IMR-90 (cell line): Measurements from ENCODE around the gene ATG10. TPM values are rescaled to one million over a fixed set of nuclear protein-coding genes. Genes with fewer than 3 reads are reported as not detected.

Experiments used
- ATAC-seq: fragments of 200-7000 bp; cut with Tn5 transposase; 2 replicates; pipeline ENCODE4 v1.9.1; 2020; ENCODE audit warnings: low read depth, mild to moderate bottlenecking, moderate library complexity
- Bru-seq: library from RNA; stranded (reverse); fragments of 400-500 nt; gene quantifications from one replicate; lab custom pipeline; 2021; lab: Mats Ljungman, UMichigan
- BruChase-seq, 2 experiments: library from RNA; stranded (reverse); fragments of 400-500 nt; gene quantifications; one replicate each; lab custom pipeline; 2021; lab: Mats Ljungman, UMichigan
- BruUV-seq: library from RNA; stranded (reverse); fragments of 400-500 nt; replicated peaks from 2 replicates; lab custom pipeline; 2021; lab: Mats Ljungman, UMichigan
- CTCF ChIA-PET: fragments of 300-600 bp; formaldehyde crosslinking; extraction: SDS; loops from one replicate; lab custom pipeline; 2021; ENCODE audit warnings: antibody characterized with exemption; lab: Yijun Ruan, JAX
- POLR2A ChIA-PET: fragments of 300-600 bp; sonication (Branson Sonifier 250); formaldehyde crosslinking; loops from one replicate; lab custom pipeline; 2022; ENCODE audit warnings: antibody characterized with exemption; ENCODE audit not compliant: unreplicated experiment; lab: Charles Lee
- DNase-seq: peaks from one replicate; pipeline ENCODE4 v3.0.0; 2013
- H2AFZ ChIP-seq: replicated peaks from 2 replicates; pipeline ENCODE3; 2013; ENCODE audit warnings: low read length, mild to moderate bottlenecking; ENCODE audit not compliant: poor library complexity
- H2AK5ac ChIP-seq: 2 replicates; pipeline ENCODE4 v1.6.1; 2013; ENCODE audit warnings: low read depth, low read length, inconsistent platforms
- H2AK9ac ChIP-seq: replicated peaks from 2 replicates; pipeline ENCODE3; 2013; ENCODE audit warnings: mild to moderate bottlenecking, low read depth, low read length, moderate library complexity; ENCODE audit not compliant: poor library complexity
- H2BK120ac ChIP-seq: 2 replicates; pipeline ENCODE4 v1.6.1; 2013; ENCODE audit warnings: low read depth, low read length, inconsistent platforms
- H2BK15ac ChIP-seq: 3 replicates; pipeline ENCODE4 v1.6.1; 2013; ENCODE audit warnings: low read depth, low read length, inconsistent platforms
- H2BK20ac ChIP-seq: 2 replicates; pipeline ENCODE4 v1.6.1; 2013; ENCODE audit warnings: low read depth, mild to moderate bottlenecking, inconsistent platforms, low read length, moderate library complexity
- H2BK5ac ChIP-seq: 2 replicates; pipeline ENCODE4 v1.6.1; 2013; ENCODE audit warnings: mild to moderate bottlenecking, low read depth, low read length, inconsistent platforms; ENCODE audit not compliant: poor library complexity, severe bottlenecking
- H3K14ac ChIP-seq: replicated peaks from 2 replicates; pipeline ENCODE4 v1.6.1; 2013; ENCODE audit warnings: low read depth, low read length, inconsistent platforms
- H3K18ac ChIP-seq: 2 replicates; pipeline ENCODE4 v1.6.1; 2013; ENCODE audit warnings: low read depth, low read length, control low read depth
- H3K23ac ChIP-seq: 2 replicates; pipeline ENCODE4 v1.6.1; 2013; ENCODE audit warnings: low read depth, low read length, inconsistent platforms
- H3K27ac ChIP-seq: 2 replicates; pipeline ENCODE4 v1.5.1; 2013; ENCODE audit warnings: mild to moderate bottlenecking, control low read depth, low read length; ENCODE audit not compliant: insufficient read depth
- H3K27me3 ChIP-seq: 2 replicates; pipeline ENCODE4 v1.6.1; 2013; ENCODE audit warnings: low read length; ENCODE audit not compliant: control insufficient read depth, insufficient read depth
- H3K36me3 ChIP-seq: 2 replicates; pipeline ENCODE4 v1.6.1; 2013; ENCODE audit warnings: low read length, mixed read lengths; ENCODE audit not compliant: control insufficient read depth, insufficient read depth
- H3K4ac ChIP-seq: 2 replicates; pipeline ENCODE4 v1.6.1; 2013; ENCODE audit warnings: low read depth, low read length, inconsistent platforms
- H3K4me1 ChIP-seq: 2 replicates; pipeline ENCODE4 v1.6.1; 2013; ENCODE audit warnings: low read length, mixed read lengths; ENCODE audit not compliant: control insufficient read depth, insufficient read depth
- H3K4me2 ChIP-seq: 2 replicates; pipeline ENCODE4 v1.6.1; 2013; ENCODE audit warnings: low read depth, mild to moderate bottlenecking, control low read depth, low read length, moderate library complexity
- H3K4me3 ChIP-seq: 2 replicates; pipeline ENCODE4 v1.5.1; 2013; ENCODE audit warnings: low read depth, mild to moderate bottlenecking, control low read depth, low read length, moderate library complexity; ENCODE audit not compliant: insufficient read depth
- H3K56ac ChIP-seq: 2 replicates; pipeline ENCODE4 v1.6.1; 2013; ENCODE audit warnings: low read length, inconsistent platforms; ENCODE audit not compliant: insufficient read depth; ENCODE audit errors: extremely low read depth
- H3K79me1 ChIP-seq, 2 experiments: 2 replicates each; pipeline ENCODE4 v1.6.1; 2013; ENCODE audit warnings: low read length in 2 of 2, inconsistent platforms in 1 of 2, low read depth in 1 of 2
- H3K9ac ChIP-seq: 2 replicates; pipeline ENCODE4 v1.6.1; 2013; ENCODE audit warnings: low read depth, low read length, control low read depth
- H3K9me1 ChIP-seq: 2 replicates; pipeline ENCODE4 v1.6.1; 2013; ENCODE audit warnings: low read length, inconsistent platforms; ENCODE audit not compliant: insufficient read depth
- H3K9me3 ChIP-seq: 2 replicates; pipeline ENCODE4 v1.6.1; 2013; ENCODE audit warnings: low read length; ENCODE audit not compliant: control insufficient read depth, insufficient read depth
- H4K20me1 ChIP-seq: 2 replicates; pipeline ENCODE4 v1.6.1; 2013; ENCODE audit warnings: low read length, inconsistent platforms; ENCODE audit not compliant: insufficient read depth
- H4K5ac ChIP-seq: 2 replicates; pipeline ENCODE4 v1.6.1; 2013; ENCODE audit warnings: mild to moderate bottlenecking, low read depth, low read length, control low read depth
- H4K8ac ChIP-seq, 2 experiments: 2 replicates each; pipeline ENCODE4 v1.6.1; 2013; ENCODE audit warnings: low read depth in 2 of 2, low read length in 2 of 2, control low read depth in 1 of 2, inconsistent platforms in 1 of 2
- H4K91ac ChIP-seq: 2 replicates; pipeline ENCODE4 v1.6.1; 2013; ENCODE audit warnings: low read depth, low read length, inconsistent platforms; ENCODE audit not compliant: insufficient read depth
- BHLHE40 ChIP-seq: fragments of 150-350 bp; IDR thresholded peaks from 2 replicates; pipeline ENCODE4 v1.6.1; 2016; ENCODE audit warnings: mild to moderate bottlenecking, low read depth, low read length
- MAZ ChIP-seq: IDR thresholded peaks from 2 replicates; pipeline ENCODE4 v1.6.1; 2012; ENCODE audit warnings: low read depth, mild to moderate bottlenecking, low read length, improper control_type of control experiment, moderate library complexity, borderline replicate concordance
- MXI1 ChIP-seq: IDR thresholded peaks from 2 replicates; pipeline ENCODE4 v1.6.1; 2012; ENCODE audit warnings: low read depth, mild to moderate bottlenecking, low read length, moderate library complexity, borderline replicate concordance
- POLR2A ChIP-seq: IDR thresholded peaks from 2 replicates; pipeline ENCODE4 v1.6.1; 2012; ENCODE audit warnings: mild to moderate bottlenecking, low read depth, low read length
- SMC3 ChIP-seq: fragments of 150-350 bp; IDR thresholded peaks from 2 replicates; pipeline ENCODE4 v1.6.1; 2016; ENCODE audit warnings: low read depth, mild to moderate bottlenecking, antibody characterized with exemption, low read length, moderate library complexity
- USF2 ChIP-seq: fragments of 150-350 bp; IDR thresholded peaks from 2 replicates; pipeline ENCODE4 v1.6.1; 2017; ENCODE audit warnings: mild to moderate bottlenecking, antibody characterized with exemption, low read length, low read depth
- WGBS, 2 experiments: methylation state at CpG; one replicate each; pipeline versions ENCODE4 v1.1.5 to v1.1.7; 2013; ENCODE audit warnings: missing lambda C conversion rate in 2 of 2; ENCODE audit not compliant: insufficient read length in 1 of 2; ENCODE audit errors: extremely low coverage in 2 of 2; 5-methylcytosine and 5-hydroxymethylcytosine counted together
- dilution Hi-C: fragments of 300-500 bp; cut with HindIII; formaldehyde crosslinking; loops from one replicate; pipeline ENCODE4 v1.14.3; 2018; ENCODE audit warnings: low sequenced_read_pairs; ENCODE audit not compliant: unreplicated experiment
- in situ Hi-C: fragments of 300-500 bp; cut with MboI; formaldehyde crosslinking; loops from 3 replicates; pipeline ENCODE4 v1.14.3; 2019; ENCODE audit warnings: low sequenced_read_pairs, inconsistent platforms, mixed read lengths
- intact Hi-C: fragments of 100-400 bp; cut with micrococcal nuclease; formaldehyde crosslinking; loops from 2 replicates; pipeline ENCODE4 v1.10.0; 2022
- long read RNA-seq: library from polyadenylated mRNA; unstranded; transcript quantifications from one replicate; pipeline ENCODE4 v2.0.0, GENCODE V29; 2021; ENCODE audit not compliant: unreplicated experiment
- polyA plus RNA-seq, 3 experiments: library from polyadenylated mRNA; depleted of rRNA; stranded (reverse); fragments of >200 nt; gene quantifications; 2 replicates each; pipeline ENCODE4 v1.2.3, GENCODE V29; 2012; ENCODE audit warnings: low replicate concordance in 1 of 3
- total RNA-seq: library from RNA; depleted of rRNA; stranded (reverse); fragments of >200 nt; gene quantifications from 2 replicates; pipeline ENCODE4 v1.2.3, GENCODE V29; 2012; rRNA removed

The ATG10 gene
- 8.1 and 12.2 TPM in 2 replicates for total RNA-seq
- 2.5 and 3.4 TPM in 2 replicates for polyA plus RNA-seq (2012; rRNA removed)
- polyA plus RNA-seq (2012; cell fraction: cytosol; rRNA removed): 0.85 and 0.93 TPM in 2 replicates
- polyA plus RNA-seq (2012; cell fraction: nucleus; rRNA removed; ENCODE audit: low replicate concordance): 0.39 and 2.3 TPM in 2 replicates
- percentile 61 among the genes with signal in this experiment for Bru-seq, nascent RNA
- percentile 57 among the genes with signal in this experiment for BruChase-seq, experiment 1, labeled RNA remaining after a 6-hour chase
- BruChase-seq, experiment 2, labeled RNA remaining after a 2-hour chase: percentile 56 among the genes with signal in this experiment
- long read RNA-seq, partial matches to known transcripts: 1 of 12 reads
- long read RNA-seq, other reads (novel, unspliced or antisense): 6 of 12 reads

- Histone ChIP-seq H3K4me2 (peak within 1 kb of the TSS; percentile 97), H3K9me3 (no peaks in the 10 kb centered on the region), H2BK5ac (peak within 1 kb of the TSS; percentile 99), H4K91ac (peak within 1 kb of the TSS; percentile 97), H3K79me1 (peaks cover 3 to 5% of the 10 kb centered on the region in 2 experiments; a peak in 1 of 4 replicates), H2BK15ac (peak within 1 kb of the TSS; percentile 59; the same call in 1 of the 3 replicates), H3K18ac (peak within 1 kb of the TSS; percentile 99), H3K9ac (peak within 1 kb of the TSS; percentile 96), H2AFZ (peak within 1 kb of the TSS; percentile 100), H3K4me3 (peak within 1 kb of the TSS; percentile 99), H4K20me1 (no peaks in the 10 kb centered on the region; the same call in 1 of the 2 replicates), H3K27me3 (no peaks in the 10 kb centered on the region), H4K8ac (peak within 1 kb of the TSS; percentile 81 to 100), H3K4me1 (no peaks in the 10 kb centered on the region), H3K14ac (peak within 1 kb of the TSS; percentile 98), H3K9me1 (no peaks in the 10 kb centered on the region; the same call in 1 of the 2 replicates), H2BK20ac (peak within 1 kb of the TSS; percentile 86), H2AK9ac (peak within 1 kb of the TSS; percentile 93), H4K5ac (peak within 1 kb of the TSS; percentile 100), H2AK5ac (peak within 1 kb of the TSS; percentile 41; the same call in 1 of the 2 replicates), H3K4ac (peak within 1 kb of the TSS; percentile 98), H3K56ac (peak within 1 kb of the TSS; percentile 94), H3K27ac (peak within 1 kb of the TSS; percentile 98), H3K23ac (peak within 1 kb of the TSS; percentile 99), H3K36me3 (peaks cover 1% of the 10 kb centered on the region; the same call in 1 of the 2 replicates), H2BK120ac (peak within 1 kb of the TSS; percentile 95)
- dilution Hi-C loops (no loop called here), in situ Hi-C loops (no loop called here), intact Hi-C loops (loop anchor here (1.0 to 2.0 kb wide), 3 partner anchors 121 to 221 kb away; partner anchors contain the start of gene SSBP2)
- TF ChIP-seq SMC3: no peak
- no peak for TF ChIP-seq BHLHE40
- TF ChIP-seq USF2: 0 out of 2 replicates have a peak, but pooled peaks have one; percentile 2
- peak; percentile 92 for TF ChIP-seq POLR2A
- TF ChIP-seq MXI1: no peak
- peak; percentile 98 for TF ChIP-seq MAZ
- ChIA-PET POLR2A (interaction anchor here (0.6 kb wide), 1 partner anchor 32 kb away, joined by 3 read pairs; no protein-coding TSS in a partner anchor), CTCF (no interaction called here)
- 2% methylated on average over 9 of the region's 77 CpGs; no CpG with 5 or more reads in 1 of the 2 experiments for WGBS, 2 experiments
- ATAC-seq: peak; percentile 99
- BruUV-seq: no TSS peak
- DNase-seq: peak; percentile 90
These were observed at the start of gene ATG10 for GRCh38 chr5:81971712-81972491. TSS of gene ATG10 (plus strand) at chr5:81972023. CDS start at chr5:81987571, 15,548 bp downstream.
